H1 (cell line): ENCODE data around the gene SEMA3C. TPM values are rescaled to one million over a fixed set of nuclear protein-coding genes. Genes with fewer than 3 reads are reported as not detected.

Source experiments
- CTCF ChIA-PET: fragments of 300-600 bp; sonication (Branson Sonifier 250); formaldehyde crosslinking; loops from one replicate; lab custom pipeline; 2021; ENCODE audit not compliant: partially characterized antibody; lab: Charles Lee
- POLR2A ChIA-PET: fragments of 300-600 bp; sonication (Branson Sonifier 250); formaldehyde crosslinking; loops from one replicate; lab custom pipeline; 2021; ENCODE audit warnings: inconsistent platforms; ENCODE audit not compliant: partially characterized antibody; lab: Charles Lee
- DNase-seq, 2 experiments: peaks; one replicate each; pipeline versions ENCODE4 v3.0.0 to v3.0.0-alpha.2; 2010 to 2022; ENCODE audit warnings: low spot score in 2 of 2, low read depth in 1 of 2, mixed read lengths in 1 of 2
- FAIRE-seq: peaks from 2 replicates; lab custom pipeline; 2011; peaks lifted over from hg19 to GRCh38; lab: Jason Lieb, UNC
- H2AFZ ChIP-seq: 2 replicates; pipeline ENCODE4 v1.8.1; 2012; ENCODE audit warnings: low read length, inconsistent platforms
- H2AK5ac ChIP-seq: 2 replicates; pipeline ENCODE4 v1.6.1; 2013; ENCODE audit warnings: low read depth, low read length
- H2BK120ac ChIP-seq: replicated peaks from 2 replicates; pipeline ENCODE3; 2013; ENCODE audit warnings: low read depth, low read length, inconsistent platforms
- H2BK12ac ChIP-seq: 2 replicates; pipeline ENCODE4 v1.6.1; 2013; ENCODE audit warnings: low read depth, low read length
- H2BK15ac ChIP-seq: 2 replicates; pipeline ENCODE4 v1.6.1; 2013; ENCODE audit warnings: low read length
- H2BK20ac ChIP-seq: 2 replicates; pipeline ENCODE4 v1.6.1; 2013; ENCODE audit warnings: low read length
- H2BK5ac ChIP-seq: 2 replicates; pipeline ENCODE4 v1.6.1; 2013; ENCODE audit warnings: low read depth, low read length
- H3K14ac ChIP-seq: 2 replicates; pipeline ENCODE4 v1.6.1; 2013; ENCODE audit warnings: inconsistent platforms; ENCODE audit not compliant: insufficient read length
- H3K18ac ChIP-seq: 2 replicates; pipeline ENCODE4 v1.6.1; 2013; ENCODE audit warnings: low read length; ENCODE audit errors: extremely low read depth
- H3K23ac ChIP-seq: 2 replicates; pipeline ENCODE4 v1.6.1; 2013; ENCODE audit warnings: inconsistent platforms; ENCODE audit not compliant: insufficient read length
- H3K23me2 ChIP-seq: 2 replicates; pipeline ENCODE4 v1.6.1; 2013; ENCODE audit warnings: low read depth, low read length
- H3K27ac ChIP-seq: 2 replicates; pipeline ENCODE4 v1.6.1; 2011; ENCODE audit warnings: low read depth, low read length, inconsistent platforms
- H3K27me3 ChIP-seq, 4 experiments: replicated peaks in 1 of 4; 1 replicate in 1 of 4; 2 replicates in 3 of 4; pipeline versions ENCODE4 v1.6.1 to v1.8.1; 2011 to 2013; ENCODE audit warnings: low read length in 3 of 4, mild to moderate bottlenecking in 3 of 4, inconsistent platforms in 2 of 4, mixed read lengths in 2 of 4, moderate library complexity in 1 of 4; ENCODE audit not compliant: control insufficient read depth in 3 of 4, insufficient read depth in 3 of 4; ENCODE audit errors: extremely low read depth in 1 of 4
- H3K36me3 ChIP-seq, 4 experiments: 2 replicates each; pipeline versions ENCODE4 v1.6.1 to v1.8.1; 2011 to 2013; ENCODE audit warnings: mild to moderate bottlenecking in 4 of 4, low read length in 3 of 4, moderate library complexity in 2 of 4, control low read depth in 1 of 4, inconsistent platforms in 1 of 4; ENCODE audit not compliant: insufficient read depth in 4 of 4, control insufficient read depth in 2 of 4
- H3K4ac ChIP-seq: replicated peaks from 2 replicates; pipeline ENCODE3; 2013; ENCODE audit warnings: low read length, low read depth, mixed read lengths, inconsistent platforms; ENCODE audit not compliant: insufficient read length
- H3K4me1 ChIP-seq, 4 experiments: replicated peaks in 1 of 4; 1 replicate in 1 of 4; 2 replicates in 3 of 4; pipeline versions ENCODE4 v1.6.1 to v1.8.1; 2011 to 2013; ENCODE audit warnings: low read length in 3 of 4, inconsistent platforms in 2 of 4, mixed read lengths in 1 of 4; ENCODE audit not compliant: insufficient read depth in 4 of 4, control insufficient read depth in 3 of 4
- H3K4me2 ChIP-seq, 2 experiments: 2 replicates each; pipeline versions ENCODE4 v1.6.1 to v1.8.1; 2011 to 2013; ENCODE audit warnings: low read depth in 2 of 2, low read length in 2 of 2, control low read depth in 1 of 2, inconsistent platforms in 1 of 2, mild to moderate bottlenecking in 1 of 2; ENCODE audit not compliant: insufficient read depth in 1 of 2
- H3K4me3 ChIP-seq, 4 experiments: fragments of 200-600, 300-600 bp in 1 of 4; sonication (generic), shearing (Covaris generic), sonication (Bioruptor Twin) in 1 of 4; 2 replicates each; pipeline versions ENCODE4 v1.5.1 to v1.8.1; 2011 to 2016; ENCODE audit warnings: low read length in 4 of 4, low read depth in 3 of 4, control low read depth in 2 of 4, inconsistent platforms in 2 of 4, mild to moderate bottlenecking in 2 of 4, mixed read lengths in 1 of 4, moderate library complexity in 1 of 4; ENCODE audit not compliant: insufficient read depth in 2 of 4; ENCODE audit errors: extremely low read depth in 1 of 4
- H3K56ac ChIP-seq: replicated peaks from 2 replicates; pipeline ENCODE3; 2013; ENCODE audit warnings: low read depth, mild to moderate bottlenecking, mixed read lengths, low read length, inconsistent platforms; ENCODE audit not compliant: insufficient read length
- H3K79me1 ChIP-seq: 2 replicates; pipeline ENCODE4 v1.6.1; 2013; ENCODE audit warnings: low read depth, low read length, control low read depth
- H3K79me2 ChIP-seq, 2 experiments: 2 replicates each; pipeline versions ENCODE4 v1.6.1 to v1.8.1; 2012 to 2013; ENCODE audit warnings: low read length in 2 of 2, mild to moderate bottlenecking in 2 of 2, inconsistent platforms in 1 of 2; ENCODE audit not compliant: insufficient read depth in 2 of 2, control insufficient read depth in 1 of 2
- H3K9ac ChIP-seq, 4 experiments: replicated peaks in 1 of 4; 1 replicate in 1 of 4; 2 replicates in 3 of 4; pipeline versions ENCODE4 v1.6.1 to v1.8.1; 2011 to 2013; ENCODE audit warnings: low read depth in 3 of 4, low read length in 3 of 4, control low read depth in 2 of 4, mild to moderate bottlenecking in 2 of 4, moderate library complexity in 2 of 4, inconsistent platforms in 1 of 4; ENCODE audit errors: extremely low read depth in 1 of 4
- H3K9me3 ChIP-seq, 2 experiments: 2 replicates each; pipeline versions ENCODE4 v1.6.1 to v1.8.1; 2012 to 2013; ENCODE audit warnings: mild to moderate bottlenecking in 2 of 2, moderate library complexity in 2 of 2, control low read depth in 1 of 2, inconsistent platforms in 1 of 2, low read depth in 1 of 2, low read length in 1 of 2, mixed read lengths in 1 of 2; ENCODE audit not compliant: insufficient read depth in 2 of 2
- H4K20me1 ChIP-seq, 2 experiments: replicated peaks in 1 of 2; 2 replicates each; pipeline versions ENCODE3 to v1.8.1; 2011 to 2013; ENCODE audit warnings: inconsistent platforms in 2 of 2, low read length in 2 of 2, mild to moderate bottlenecking in 1 of 2; ENCODE audit not compliant: insufficient read depth in 2 of 2, control insufficient read depth in 1 of 2
- H4K5ac ChIP-seq: 2 replicates; pipeline ENCODE4 v1.6.1; 2013; ENCODE audit warnings: low read length, low read depth, mixed read lengths, inconsistent platforms; ENCODE audit not compliant: insufficient read length
- H4K8ac ChIP-seq: 2 replicates; pipeline ENCODE4 v1.8.0; 2013; ENCODE audit warnings: mild to moderate bottlenecking, moderate library complexity, low read length, inconsistent platforms; ENCODE audit not compliant: insufficient read depth; ENCODE audit errors: extremely low read depth
- H4K91ac ChIP-seq: replicated peaks from 2 replicates; pipeline ENCODE3; 2013; ENCODE audit warnings: low read length, mixed read lengths, inconsistent platforms; ENCODE audit not compliant: insufficient read length
- BCL11A ChIP-seq, 2 experiments: IDR thresholded peaks; one replicate each; pipeline ENCODE4 v1.6.1; 2011; ENCODE audit warnings: low read depth in 2 of 2, low read length in 2 of 2, mild to moderate bottlenecking in 2 of 2
- CEBPB ChIP-seq: IDR thresholded peaks from 2 replicates; pipeline ENCODE4 v1.6.1; 2012; ENCODE audit warnings: low read depth, low read length
- CREB1 ChIP-seq: IDR thresholded peaks from 2 replicates; pipeline ENCODE4 v1.6.1; 2012; ENCODE audit warnings: inconsistent platforms
- EZH2 ChIP-seq: fragments of 200-600 bp; sonication (generic); IDR thresholded peaks from 2 replicates; pipeline ENCODE4 v1.7.1; 2012; ENCODE audit warnings: low read depth, mild to moderate bottlenecking, moderate library complexity, low read length, inconsistent platforms; ENCODE audit not compliant: severe bottlenecking
- MAFK ChIP-seq: IDR thresholded peaks from 2 replicates; pipeline ENCODE4 v1.6.1; 2012; ENCODE audit warnings: low read depth, mild to moderate bottlenecking, improper control_type of control experiment, low read length
- MAX ChIP-seq: IDR thresholded peaks from 2 replicates; pipeline ENCODE4 v1.6.1; 2012; ENCODE audit warnings: inconsistent platforms
- POLR2AphosphoS5 ChIP-seq: IDR thresholded peaks from 2 replicates; pipeline ENCODE4 v1.6.1; 2011; ENCODE audit warnings: low read depth, low read length
- RXRA ChIP-seq: IDR thresholded peaks from 2 replicates; pipeline ENCODE4 v1.6.1; 2011; ENCODE audit warnings: low read depth, mild to moderate bottlenecking, low read length, moderate library complexity; ENCODE audit not compliant: insufficient read depth
- SIRT6 ChIP-seq: IDR thresholded peaks from one replicate; pipeline ENCODE4 v1.7.1; 2012; ENCODE audit warnings: low read length, inconsistent platforms
- SRF ChIP-seq: IDR thresholded peaks from 2 replicates; pipeline ENCODE4 v1.6.1; 2011; ENCODE audit warnings: mild to moderate bottlenecking, low read depth, low read length, moderate library complexity
- TAF7 ChIP-seq: optimal IDR thresholded peaks from 2 replicates; pipeline ENCODE3; 2011; ENCODE audit warnings: low read depth, mild to moderate bottlenecking, inconsistent platforms, low read length, moderate library complexity, borderline replicate concordance
- YY1 ChIP-seq: IDR thresholded peaks from 2 replicates; pipeline ENCODE4 v1.6.1; 2011; ENCODE audit warnings: low read depth, mild to moderate bottlenecking, low read length
- WGBS, 2 experiments: shearing (Covaris generic) in 1 of 2; methylation state at CpG; one replicate each; pipeline versions ENCODE4 v1.1.6 to v1.1.7; 2013 to 2015; ENCODE audit warnings: low lambda C conversion rate in 2 of 2, mixed read lengths in 2 of 2, inconsistent platforms in 1 of 2, low coverage in 1 of 2, missing lambda C conversion rate in 1 of 2; ENCODE audit not compliant: insufficient replicate concordance in 2 of 2, insufficient coverage in 1 of 2, insufficient read length in 1 of 2; ENCODE audit errors: extremely low coverage in 1 of 2, missing lambda C conversion rate in 1 of 2; 5-methylcytosine and 5-hydroxymethylcytosine counted together
- polyA plus RNA-seq, 7 experiments: library from polyadenylated mRNA; depleted of rRNA in 3 of 7; stranded (reverse) in 5 of 7; unstranded in 2 of 7; fragments of >200 nt in 5 of 7; fragments of 200-250 nt in 2 of 7; gene quantifications; 1 replicate in 5 of 7; 2 replicates in 1 of 7; 4 replicates in 1 of 7; pipeline versions ENCODE4 v1.2.1 to v1.2.3, GENCODE V29; 2011 to 2013; ENCODE audit warnings: missing spikeins in 2 of 7, mixed read lengths in 2 of 7
- total RNA-seq: library from RNA; stranded (reverse); fragmentation: NEBNext Ultra II Directional; extraction: Animal tissue kit (Norgen Biotek cat#: 25700); gene quantifications from 2 replicates; pipeline ENCODE4 v1.2.1, GENCODE V29; 2021

SEMA3C gene
- total and polyA plus RNA-seq, 2 of the 8 experiments (the other 6 are each of a cell fraction or from before 2014, with no cell fraction given) = 0.15 to 1.4 TPM

GRCh38 chr7:80705130-80705781 is 213.6 kb downstream of the SEMA3C start:
- no peak for FAIRE-seq
- Histone ChIP-seq H3K4me2 (no peak overlapping the region), H3K23me2 (no peaks in the 10 kb centered on the region), H4K20me1 (no peaks in the 10 kb centered on the region), H2BK120ac (no peak overlapping the region), H3K9ac (no peak overlapping the region)
- CTCF ChIA-PET = interaction anchor here (1.1 kb wide), 1 partner anchor 10 kb away, joined by 6 read pairs; no protein-coding TSS in a partner anchor
- TF ChIP-seq MAFK (no peak), BCL11A (IDR thresholded peaks at IDR 0.05; ENCODE audit: low read depth in 2 of 2, low read length in 2 of 2) (no peak), POLR2AphosphoS5 (no peak), MAX (no peak), TAF7 (no peak), EZH2 (no peak), YY1 (no peak), SIRT6 (no peak), SRF (no peak), RXRA (no peak), CEBPB (no peak), CREB1 (no peak)
- TF ChIP-seq, all 59 proteins: peak for 0
- no peak overlapping the region for H4K5ac ChIP-seq
- H3K56ac ChIP-seq = no peak overlapping the region
- H4K91ac ChIP-seq = no peak overlapping the region
- H2BK12ac ChIP-seq = no peak overlapping the region
- no peak for DNase-seq
- H3K9me3 ChIP-seq = no peaks in the 10 kb centered on the region
- H3K14ac ChIP-seq = no peak overlapping the region
- no peak overlapping the region for H2AFZ ChIP-seq
- no peak overlapping the region for H3K4me3 ChIP-seq
- no peak overlapping the region for H2AK5ac ChIP-seq
- no peak overlapping the region for H3K18ac ChIP-seq
- no peak overlapping the region for H2BK20ac ChIP-seq
- no peak overlapping the region for H3K4ac ChIP-seq
- H3K79me1 ChIP-seq = no peaks in the 10 kb centered on the region
- no peak overlapping the region for H3K27ac ChIP-seq
- H4K8ac ChIP-seq = no peak overlapping the region
- WGBS, 2 experiments = 84% methylated on average over 2 of the region's 2 CpGs; no CpG with 5 or more reads in 1 of the 2 experiments
- H3K79me2 ChIP-seq = no peaks in the 10 kb centered on the region
- 0 out of 7 replicates have a peak, but pooled peaks cover 0 to 2% (median 0%) of the 10 kb centered on the region in 4 experiments for H3K4me1 ChIP-seq
- H2BK15ac ChIP-seq = no peak overlapping the region
- H3K36me3 ChIP-seq = no peaks in the 10 kb centered on the region
- no peak overlapping the region for H2BK5ac ChIP-seq
- no peaks in the 10 kb centered on the region for H3K27me3 ChIP-seq
- H3K23ac ChIP-seq = no peak overlapping the region
- POLR2A ChIA-PET = no interaction called here
